ENCODE results near the gene SCARB1. TPM values are rescaled to one million over a fixed set of nuclear protein-coding genes. Genes with fewer than 3 reads are reported as not detected.
A peak's percentile ranks its signal among the peaks of the same experiment; 100 is the strongest.

SCARB1 gene
- total and polyA plus RNA-seq, 2 donors (not counting 3 experiments of a cell fraction or from before 2014, with no cell fraction given): 125 to 141 TPM

GRCh38 chr12:124764451-124764850 is 99.2 kb downstream of the SCARB1 start:
- Histone ChIP-seq H3K9me1 (replicated peaks; ENCODE audit: control insufficient read depth, extremely low read depth, insufficient read depth, low read length) (no peaks in the 10 kb centered on the region), H3K27me3 (ENCODE audit: control insufficient read depth in 2 of 2, insufficient read depth in 2 of 2, low read length in 2 of 2) (no peaks in the 10 kb centered on the region), H3K4me1 (ENCODE audit: control insufficient read depth, extremely low read depth, insufficient read depth, low read length) (no peaks in the 10 kb centered on the region), H3K36me3 (ENCODE audit: control insufficient read depth in 2 of 2, extremely low read depth in 1 of 2, insufficient read depth in 2 of 2, low read length in 2 of 2) (no peaks in the 10 kb centered on the region), H3K9ac (replicated peaks; ENCODE audit: extremely low read depth, insufficient read depth, low read length) (no peak overlapping the region), H3K79me2 (ENCODE audit: control insufficient read depth, insufficient read depth, low read length) (no peaks in the 10 kb centered on the region), H3K4me3 (replicated peaks in 1 of 3; ENCODE audit: insufficient read depth in 1 of 3, low read depth in 1 of 3, low read length in 3 of 3) (no peak overlapping the region), H2AFZ (ENCODE audit: low read depth, low read length) (no peak overlapping the region), H4K20me1 (replicated peaks; ENCODE audit: control insufficient read depth, extremely low read depth, insufficient read depth, low read length) (no peaks in the 10 kb centered on the region), H3K4me2 (ENCODE audit: insufficient read depth, low read length) (no peak overlapping the region), H3K9me3 (replicated peaks; ENCODE audit: control insufficient read depth, insufficient read depth, low read length) (peaks cover 5% of the 10 kb centered on the region), H3K27ac (ENCODE audit: insufficient read depth, low read depth, low read length) (no peak overlapping the region)
- TF ChIP-seq CTCF (IDR thresholded peaks at IDR 0.05; ENCODE audit: extremely low read depth in 1 of 2, insufficient read depth in 1 of 2, low read depth in 1 of 2, low read length in 2 of 2): peak; percentile 58 to 80
- TF ChIP-seq JUN (IDR thresholded peaks at IDR 0.05; ENCODE audit: borderline replicate concordance, insufficient read depth, insufficient read length, low read depth): no peak
- TF ChIP-seq GATA2 (IDR thresholded peaks at IDR 0.05; ENCODE audit: insufficient read depth, insufficient read length, low read depth, low read length): no peak
- CTCF ChIA-PET: interaction anchor here (0.6 to 3.9 kb wide), 20 partner anchors 8 to 729 kb away, joined by 3 to 17 read pairs (median 4); partner anchors contain the start of gene NCOR2
- no TSS peak for BruUV-seq (replicated peaks)
- dilution Hi-C loops (cut with MboI; ENCODE audit: extremely low pct_ligation_motif_present, low sequenced_read_pairs): no loop called here
- POLR2A ChIA-PET: no interaction called here
- intact Hi-C loops (cut with micrococcal nuclease): no loop called here
- DNase-seq (ENCODE audit: low read depth, low spot score) (peak; percentile 39), FAIRE-seq (peak; percentile 67)

- POLR2A ChIA-PET: no interaction called here
- no peak for DNase-seq (ENCODE audit: low read depth, low spot score)
- Histone ChIP-seq H3K9me1 (replicated peaks; ENCODE audit: control insufficient read depth, extremely low read depth, insufficient read depth, low read length) (no peaks in the 10 kb centered on the region), H3K9ac (replicated peaks; ENCODE audit: extremely low read depth, insufficient read depth, low read length) (no peak overlapping the region), H3K27ac (ENCODE audit: insufficient read depth, low read depth, low read length) (no peak overlapping the region), H3K4me1 (ENCODE audit: control insufficient read depth, extremely low read depth, insufficient read depth, low read length) (no peaks in the 10 kb centered on the region), H3K9me3 (replicated peaks; ENCODE audit: control insufficient read depth, insufficient read depth, low read length) (peaks cover 5% of the 10 kb centered on the region), H3K4me2 (ENCODE audit: insufficient read depth, low read length) (no peak overlapping the region), H2AFZ (ENCODE audit: low read depth, low read length) (no peak overlapping the region), H3K27me3 (ENCODE audit: control insufficient read depth in 2 of 2, insufficient read depth in 2 of 2, low read length in 2 of 2) (no peaks in the 10 kb centered on the region), H3K79me2 (ENCODE audit: control insufficient read depth, insufficient read depth, low read length) (no peaks in the 10 kb centered on the region), H3K4me3 (replicated peaks in 1 of 3; ENCODE audit: insufficient read depth in 1 of 3, low read depth in 1 of 3, low read length in 3 of 3) (no peak overlapping the region), H3K36me3 (ENCODE audit: control insufficient read depth in 2 of 2, extremely low read depth in 1 of 2, insufficient read depth in 2 of 2, low read length in 2 of 2) (no peaks in the 10 kb centered on the region), H4K20me1 (replicated peaks; ENCODE audit: control insufficient read depth, extremely low read depth, insufficient read depth, low read length) (no peaks in the 10 kb centered on the region)
- dilution Hi-C loops (cut with MboI; ENCODE audit: extremely low pct_ligation_motif_present, low sequenced_read_pairs): no loop called here
- CTCF ChIA-PET: interaction anchor here (1.2 to 3.9 kb wide), 7 partner anchors 12 to 411 kb away, joined by 3 to 17 read pairs (median 4); no protein-coding TSS in a partner anchor
- TF ChIP-seq POLR2AphosphoS5 (IDR thresholded peaks at IDR 0.05; ENCODE audit: insufficient read depth, low read depth, low read length) (no peak), MAX (IDR thresholded peaks at IDR 0.05; ENCODE audit: insufficient read depth, insufficient read length) (no peak), GATA2 (IDR thresholded peaks at IDR 0.05; ENCODE audit: insufficient read depth, insufficient read length, low read depth, low read length) (no peak), JUN (IDR thresholded peaks at IDR 0.05; ENCODE audit: borderline replicate concordance, insufficient read depth, insufficient read length, low read depth) (no peak), POLR2A (IDR thresholded peaks at IDR 0.05; ENCODE audit: low read depth, low read length) (no peak), MYC (IDR thresholded peaks at IDR 0.05; ENCODE audit: low read depth, low read length) (no peak), CTCF (IDR thresholded peaks at IDR 0.05; ENCODE audit: extremely low read depth in 1 of 2, insufficient read depth in 1 of 2, low read depth in 1 of 2, low read length in 2 of 2) (no peak), FOS (IDR thresholded peaks at IDR 0.05; ENCODE audit: borderline replicate concordance, insufficient read depth, low read length) (no peak), EZH2 (IDR thresholded peaks at IDR 0.05; ENCODE audit: borderline replicate concordance, low read depth, low read length, severe bottlenecking) (no peak)
- intact Hi-C loops (cut with micrococcal nuclease): no loop called here
- no TSS peak for BruUV-seq (replicated peaks)
- no peak for FAIRE-seq
Observed at GRCh38 chr12:124763594-124763979, 100.1 kb downstream of the SCARB1 start.
